ENCODE results near the gene ACSS2.

DNA sequence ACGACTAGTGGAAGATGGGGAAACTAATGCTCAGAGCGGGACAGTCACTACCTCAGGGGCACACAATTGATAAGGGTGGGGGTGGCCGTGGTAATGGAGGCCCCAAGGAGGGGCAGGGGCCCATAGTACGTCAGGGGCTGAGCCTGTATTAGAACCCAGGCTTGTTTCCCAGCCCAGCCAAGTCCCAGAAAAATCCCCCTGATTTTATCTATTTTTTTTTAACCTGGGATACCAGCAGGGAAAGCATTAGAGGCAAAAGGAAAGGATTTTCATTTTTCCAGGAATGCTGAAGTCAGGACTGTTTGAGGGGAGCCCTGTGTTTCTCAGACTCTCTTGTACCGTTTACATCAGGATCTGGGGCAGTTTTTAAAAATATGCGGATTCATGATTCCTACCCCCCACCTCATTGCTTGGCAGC lies 79.6 kb downstream of the ACSS2 start:
- TF ChIP-seq ESRRG (CRISPR knock-in tag; IDR thresholded peaks at IDR 0.05): no peak
- TF ChIP-seq TCF4 (CRISPR knock-in tag; IDR thresholded peaks at IDR 0.05; ENCODE audit: borderline replicate concordance): no peak
- no peak for TF ChIP-seq ZNF565 (CRISPR knock-in tag; conservative IDR thresholded peaks at IDR 0.05; ENCODE audit: low read depth)
- TF ChIP-seq, protein P1, sequence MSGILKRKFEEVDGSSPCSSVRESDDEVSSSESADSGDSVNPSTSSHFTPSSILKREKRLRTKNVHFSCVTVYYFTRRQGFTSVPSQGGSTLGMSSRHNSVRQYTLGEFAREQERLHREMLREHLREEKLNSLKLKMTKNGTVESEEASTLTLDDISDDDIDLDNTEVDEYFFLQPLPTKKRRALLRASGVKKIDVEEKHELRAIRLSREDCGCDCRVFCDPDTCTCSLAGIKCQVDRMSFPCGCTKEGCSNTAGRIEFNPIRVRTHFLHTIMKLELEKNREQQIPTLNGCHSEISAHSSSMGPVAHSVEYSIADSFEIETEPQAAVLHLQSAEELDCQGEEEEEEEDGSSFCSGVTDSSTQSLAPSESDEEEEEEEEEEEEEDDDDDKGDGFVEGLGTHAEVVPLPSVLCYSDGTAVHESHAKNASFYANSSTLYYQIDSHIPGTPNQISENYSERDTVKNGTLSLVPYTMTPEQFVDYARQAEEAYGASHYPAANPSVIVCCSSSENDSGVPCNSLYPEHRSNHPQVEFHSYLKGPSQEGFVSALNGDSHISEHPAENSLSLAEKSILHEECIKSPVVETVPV (CRISPR knock-in tag; IDR thresholded peaks at IDR 0.05): no peak
- TF ChIP-seq ZFP3 (CRISPR knock-in tag; IDR thresholded peaks at IDR 0.05): no peak

Data from SK-N-SH treated with all-trans-retinoic acid at 6 μM for 48 hours (cell line).